NCI-H748 treated with DMSO at 0.1 percent for 48 hours (cell line): ENCODE measurements around the gene VSIG10L.

Experiments
- DNase-seq: peaks from one replicate; lab custom pipeline; 2025; lab: John Stamatoyannopoulos, UW

Gene VSIG10L

DNA sequence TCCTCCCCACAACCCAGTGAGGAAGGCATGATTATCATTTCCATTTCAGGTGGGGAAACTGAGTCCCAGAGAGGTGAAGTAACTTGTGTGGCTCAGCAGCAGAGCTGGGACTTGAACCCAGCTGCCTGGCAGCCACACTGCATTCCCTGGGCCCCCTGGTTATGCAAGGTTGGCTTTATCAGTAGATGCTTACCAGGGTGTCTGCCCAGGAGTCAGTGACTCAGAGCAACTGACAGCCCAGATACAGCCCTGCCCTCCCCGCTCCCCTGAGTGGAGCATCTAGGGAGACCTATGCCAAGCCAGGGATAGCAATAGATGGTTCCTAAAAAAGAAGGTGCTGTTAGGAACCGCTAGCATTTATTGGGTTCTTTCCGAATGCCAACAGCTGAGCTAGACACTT lies 24.6 kb downstream of the VSIG10L start:
- DNase-seq, result no peak

GRCh38 chr19:51316688-51317087 lies 25.3 kb downstream of the VSIG10L start:
- DNase-seq, result no peak

- DNase-seq, result no peak
Measured at GRCh38 chr19:51311351-51312257, 30.3 kb downstream of the VSIG10L start, which contains the start of gene IGLON5. TSS of gene IGLON5 (plus strand) at chr19:51311644. CDS start at chr19:51311848, 204 bp downstream.

DNA sequence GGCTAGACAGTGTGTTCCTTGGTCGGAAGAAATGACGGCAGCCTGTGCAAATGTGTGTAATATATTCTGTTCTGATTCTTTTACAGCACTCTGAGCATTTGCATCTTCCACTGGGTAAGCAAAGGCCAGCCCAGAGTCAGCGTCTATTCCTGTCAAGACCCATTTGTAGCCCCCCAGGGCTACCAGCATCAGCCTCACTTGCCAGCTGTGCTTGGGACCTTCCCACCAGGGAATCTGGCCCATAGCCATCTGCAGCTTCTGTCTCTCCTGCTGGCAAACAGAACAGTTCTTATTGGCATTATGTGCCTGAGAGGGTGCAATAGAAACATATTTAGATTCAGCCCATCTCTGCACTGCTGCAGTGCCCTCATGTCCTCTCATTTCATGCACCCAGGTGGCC lies 36.5 kb downstream of the VSIG10L start:
- no peak for DNase-seq

DNA sequence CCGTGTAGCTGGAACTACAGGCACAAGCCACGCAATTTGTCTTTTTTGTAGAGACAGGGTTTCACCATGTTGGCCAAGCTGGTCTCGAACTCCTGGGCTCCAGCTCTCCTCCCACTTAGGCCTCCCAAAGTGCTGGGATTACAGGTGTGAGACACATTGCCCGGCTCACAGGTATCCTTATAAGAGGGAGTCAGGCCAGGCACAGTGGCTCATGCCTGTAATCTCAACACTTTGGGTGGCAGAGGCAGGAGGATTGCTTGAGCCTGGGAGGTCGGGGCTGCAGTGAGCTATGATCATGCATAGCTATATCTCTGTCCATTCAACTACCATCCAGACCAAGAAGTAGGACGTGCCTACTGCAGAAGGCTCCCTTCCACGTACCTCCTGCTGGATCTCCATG lies 40.7 kb downstream of the VSIG10L start:
- DNase-seq, result no peak

GRCh38 chr19:51297406-51297805 lies 44.5 kb downstream of the VSIG10L start:
- no peak for DNase-seq

DNA sequence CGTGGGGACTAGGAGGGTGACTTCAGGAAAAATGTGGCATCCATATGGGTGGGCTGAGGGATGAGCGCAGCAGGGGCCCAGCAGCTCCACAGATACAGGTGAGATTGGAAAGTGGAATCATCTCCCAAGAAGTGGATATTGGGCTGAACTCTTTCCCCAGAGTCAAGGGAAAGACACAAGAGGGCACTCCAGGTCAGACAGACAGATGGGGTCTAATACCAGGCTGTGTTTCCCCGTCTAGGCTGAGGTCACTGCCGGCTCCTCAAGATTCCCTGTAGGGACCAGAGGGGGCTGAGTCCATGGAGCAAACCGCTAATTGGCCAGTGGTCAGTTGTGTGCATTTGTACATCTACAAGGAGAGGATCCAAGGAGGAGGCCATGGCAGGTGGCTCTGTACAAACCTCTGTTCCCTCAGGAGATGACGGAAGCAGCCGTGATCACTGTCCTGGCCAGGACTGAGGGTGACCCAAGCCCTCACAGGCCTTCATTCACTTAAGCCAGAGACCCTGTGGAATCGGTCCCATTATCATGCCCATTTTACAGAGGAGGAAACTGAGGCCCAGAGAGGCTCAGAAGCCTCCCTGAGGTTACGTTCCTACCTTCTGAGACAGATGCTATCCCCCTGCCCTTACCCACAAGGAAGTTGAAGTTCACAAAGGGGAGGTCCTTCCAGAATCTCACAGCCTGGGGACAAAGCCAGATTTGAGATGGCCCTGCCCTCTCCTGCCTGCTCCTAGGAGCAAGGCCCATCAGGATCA lies 45.4 kb downstream of the VSIG10L start:
- no peak for DNase-seq

GRCh38 chr19:51295382-51296126 lies 46.4 kb downstream of the VSIG10L start:
- DNase-seq, result no peak

- DNase-seq, result no peak
Measured at GRCh38 chr19:51294977-51295375, 47.0 kb downstream of the VSIG10L start.

GRCh38 chr19:51294211-51294976 lies 47.5 kb downstream of the VSIG10L start:
- DNase-seq, result no peak

DNA sequence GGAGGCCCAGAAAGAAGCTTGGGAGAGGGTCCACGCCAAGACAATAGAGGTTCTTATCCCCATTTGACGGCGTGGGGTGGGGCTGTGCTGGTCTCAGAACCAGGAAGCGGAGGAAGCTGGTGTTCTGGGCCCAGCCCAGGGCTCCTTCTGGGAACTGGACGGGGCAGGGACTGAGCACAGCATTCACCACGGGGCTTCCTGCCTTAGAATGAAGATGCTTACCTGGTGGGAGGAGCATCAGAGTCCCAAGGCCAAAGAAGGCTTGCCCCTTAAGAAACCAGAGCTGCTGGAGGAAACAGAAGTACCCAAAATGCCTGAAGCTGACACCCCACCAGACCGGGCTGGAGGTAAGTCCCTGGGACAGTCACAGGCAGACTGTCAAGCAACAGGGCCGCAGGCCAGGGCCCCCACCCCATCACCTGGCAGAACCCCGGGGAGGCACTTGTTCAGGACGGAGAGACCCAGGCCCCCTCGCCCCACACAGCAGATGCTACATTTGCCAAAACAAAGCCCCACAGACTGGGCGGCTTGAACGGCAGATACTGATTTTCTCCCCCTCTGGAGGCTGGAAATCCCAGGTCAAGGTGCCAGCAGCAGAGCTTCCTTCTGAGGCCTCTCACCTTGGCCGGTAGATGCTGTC lies 48.2 kb downstream of the VSIG10L start:
- no peak for DNase-seq

DNA sequence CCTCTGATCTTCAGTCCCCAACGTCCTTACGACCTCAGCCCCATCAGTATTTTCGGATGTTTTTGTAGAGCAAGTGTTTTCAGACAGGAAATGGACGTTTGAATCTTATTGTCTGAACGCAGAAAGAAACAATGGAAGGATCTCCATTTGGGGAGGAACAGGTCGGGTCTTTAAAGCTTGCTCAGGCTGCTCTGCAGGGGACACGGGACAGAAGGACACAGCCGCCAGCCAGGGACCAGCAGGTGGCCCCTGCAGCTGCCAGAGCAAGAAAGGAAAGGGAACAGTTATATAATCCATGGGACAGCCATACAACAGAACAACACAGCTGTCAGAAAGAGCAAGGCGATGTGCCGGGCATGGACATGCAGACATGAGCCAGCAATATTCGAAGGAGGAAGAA lies 49.0 kb downstream of the VSIG10L start:
- no peak for DNase-seq

DNA sequence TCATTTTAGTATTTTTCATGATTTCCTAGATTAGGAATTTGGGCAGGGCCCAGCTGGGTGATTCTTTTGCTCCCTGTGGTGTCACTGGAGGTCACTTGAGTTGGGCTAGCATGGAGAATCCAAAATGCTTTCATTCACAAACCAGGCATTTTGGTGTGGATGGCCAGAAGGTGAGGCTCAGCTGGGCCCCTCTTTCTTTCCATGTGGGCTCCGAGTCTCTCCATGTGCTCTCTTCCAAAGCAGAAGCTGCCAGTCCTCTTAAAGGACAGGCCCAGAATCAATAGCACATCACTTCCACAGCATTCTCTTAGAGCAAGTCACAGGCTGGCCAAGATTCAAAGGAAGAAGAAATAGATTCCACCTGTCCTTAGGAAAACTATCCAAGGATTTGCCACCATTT lies 52.3 kb downstream of the VSIG10L start:
- DNase-seq, result no peak

GRCh38 chr19:51285682-51286081 lies 56.3 kb downstream of the VSIG10L start:
- no peak for DNase-seq

DNA sequence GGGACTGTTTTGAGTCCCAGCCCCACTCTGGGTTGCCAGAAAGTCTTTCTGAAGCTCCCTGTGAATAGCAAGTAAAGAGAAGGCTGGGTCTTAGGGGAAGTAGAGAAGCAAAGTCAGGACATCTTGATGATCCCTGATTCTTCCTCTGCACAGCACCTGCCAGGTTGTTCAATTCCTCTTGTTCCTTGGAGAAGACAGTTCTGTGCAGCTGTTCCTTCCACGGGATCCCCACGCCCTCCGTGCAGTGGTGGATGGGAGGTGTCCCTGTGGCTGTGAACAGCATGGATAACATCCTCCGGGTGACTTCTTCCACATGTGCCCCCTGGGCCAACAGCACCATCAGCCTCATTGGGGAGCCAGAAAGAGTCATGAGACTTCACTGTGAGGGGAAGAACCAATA lies 59.6 kb downstream of the VSIG10L start:
- DNase-seq, result no peak
